Smooth muscle cell (in vitro differentiated cells): ENCODE data around the gene MALSU1. TPM values are rescaled to one million over a fixed set of nuclear protein-coding genes. Genes with fewer than 3 reads are reported as not detected.
"Not testable (repeated sequence)": the region's sequence is repeated elsewhere in the genome, so short reads cannot be mapped to it uniquely, and the experiment has no call there.

Experiments
- DNase-seq: peaks from one replicate; lab custom pipeline; 2025; ENCODE audit not compliant: unreplicated experiment; lab: John Stamatoyannopoulos, UW
- H2AFZ ChIP-seq: fragments of 200-600 bp; sonication (generic); 2 replicates; pipeline ENCODE4 v1.6.0; 2016; ENCODE audit warnings: antibody characterized with exemption, low read depth, mild to moderate bottlenecking
- H3F3A ChIP-seq: fragments of 200-600 bp; sonication (generic); 2 replicates; pipeline ENCODE4 v1.6.0; 2017; ENCODE audit warnings: antibody characterized with exemption, low read depth
- H3K27ac ChIP-seq: fragments of 200-600 bp; sonication (generic); 2 replicates; pipeline ENCODE4 v1.5.1; 2016; ENCODE audit warnings: low read depth, mild to moderate bottlenecking
- H3K27me3 ChIP-seq: fragments of 200-600 bp; sonication (generic); 2 replicates; pipeline ENCODE4 v1.6.1; 2016; ENCODE audit warnings: low read depth, mild to moderate bottlenecking
- H3K36me3 ChIP-seq: fragments of 200-600 bp; sonication (generic); 2 replicates; pipeline ENCODE4 v1.5.1; 2016; ENCODE audit warnings: low read depth
- H3K4me1 ChIP-seq: fragments of 200-600 bp; sonication (generic); 2 replicates; pipeline ENCODE4 v1.5.1; 2016; ENCODE audit warnings: low read depth
- H3K4me2 ChIP-seq: fragments of 200-600 bp; sonication (generic); 2 replicates; pipeline ENCODE4 v1.6.0; 2016; ENCODE audit warnings: mild to moderate bottlenecking
- H3K4me3 ChIP-seq: fragments of 200-600 bp; sonication (generic); 2 replicates; pipeline ENCODE4 v1.5.1; 2016; ENCODE audit warnings: mild to moderate bottlenecking
- H3K79me2 ChIP-seq: fragments of 200-600 bp; sonication (generic); 2 replicates; pipeline ENCODE4 v1.6.0; 2016; ENCODE audit warnings: low read depth, mild to moderate bottlenecking
- H3K9ac ChIP-seq: fragments of 200-600 bp; sonication (generic); 2 replicates; pipeline ENCODE4 v1.6.0; 2016; ENCODE audit warnings: low read depth
- H3K9me3 ChIP-seq: fragments of 200-600 bp; sonication (generic); replicated peaks from 2 replicates; pipeline ENCODE4 v1.5.1; 2016; ENCODE audit warnings: low read depth
- H4K20me1 ChIP-seq: fragments of 200-600 bp; sonication (generic); 2 replicates; pipeline ENCODE4 v1.6.0; 2016; ENCODE audit warnings: low read depth
- CTCF ChIP-seq: fragments of 200-600 bp; sonication (generic); IDR thresholded peaks from 2 replicates; pipeline ENCODE4 v1.5.1; 2017; ENCODE audit warnings: borderline replicate concordance, mild to moderate bottlenecking, antibody characterized with exemption; ENCODE audit not compliant: insufficient read depth, poor library complexity, severe bottlenecking
- WGBS: methylation state at CpG from one replicate; pipeline ENCODE4 v1.1.7; 2016; ENCODE audit warnings: low lambda C conversion rate; 5-methylcytosine and 5-hydroxymethylcytosine counted together
- polyA plus RNA-seq: library from polyadenylated mRNA; unstranded; fragments of >200 nt; fragmentation: Nextera tagmentation; extraction: Ambion mirVana; gene quantifications from 2 replicates; pipeline ENCODE4 v1.2.1, GENCODE V29; 2016
- total RNA-seq: library from RNA; depleted of rRNA; stranded (reverse); fragments of >200 nt; gene quantifications from 2 replicates; pipeline ENCODE4 v1.2.3, GENCODE V29; 2014

Gene MALSU1
- total and polyA plus RNA-seq, 2 experiments from 2014 or later: 89.8 to 107 TPM

- Histone ChIP-seq H3K27me3 (no peaks in the 10 kb centered on the region), H3K4me1 (peaks cover 12% of the 10 kb centered on the region), H4K20me1 (peaks cover 7% of the 10 kb centered on the region), H3K4me2 (peak overlapping the region; percentile 99), H3K9me3 (no peaks in the 10 kb centered on the region), H3K79me2 (peaks cover 57% of the 10 kb centered on the region), H2AFZ (peak overlapping the region; percentile 100), H3K27ac (peak overlapping the region; percentile 83), H3K36me3 (no peaks in the 10 kb centered on the region), H3F3A (peaks cover 5% of the 10 kb centered on the region), H3K9ac (peak overlapping the region; percentile 94), H3K4me3 (peak overlapping the region; percentile 99)
- no peak for DNase-seq
- WGBS: 20% methylated on average over 12 of the region's 12 CpGs
- TF ChIP-seq CTCF: no peak
These were observed 696 bp downstream of the MALSU1 start for GRCh38 chr7:23299770-23300300.

- no peak for TF ChIP-seq CTCF
- H3K4me1 ChIP-seq: no peaks in the 10 kb centered on the region
- 100% methylated on average over 2 of the region's 2 CpGs for WGBS
- no peak overlapping the region for H3K27ac ChIP-seq
- peaks cover 21% of the 10 kb centered on the region for H3K36me3 ChIP-seq
- H3K79me2 ChIP-seq: peaks cover 53% of the 10 kb centered on the region
- DNase-seq: no peak
- H3K4me2 ChIP-seq: no peak overlapping the region
- peaks cover 41% of the 10 kb centered on the region for H4K20me1 ChIP-seq
- no peaks in the 10 kb centered on the region for H3K27me3 ChIP-seq
- no peaks in the 10 kb centered on the region for H3K9me3 ChIP-seq
- H3K4me3 ChIP-seq: no peak overlapping the region
- H3F3A ChIP-seq: peaks cover 10% of the 10 kb centered on the region
- no peak overlapping the region for H2AFZ ChIP-seq
- no peak overlapping the region for H3K9ac ChIP-seq
These were observed 7.9 kb downstream of the MALSU1 start for GRCh38 chr7:23306936-23307521.

- no peak for DNase-seq
- no peaks in the 10 kb centered on the region for H3K4me1 ChIP-seq
- no peak overlapping the region for H2AFZ ChIP-seq
- H3K27me3 ChIP-seq: no peaks in the 10 kb centered on the region
- H3K4me2 ChIP-seq: no peak overlapping the region
- WGBS: 95% methylated on average over 6 of the region's 6 CpGs
- no peak for TF ChIP-seq CTCF
- peaks cover 36% of the 10 kb centered on the region for H3K79me2 ChIP-seq
- H3K9ac ChIP-seq: no peak overlapping the region
- H3K36me3 ChIP-seq: peaks cover 27% of the 10 kb centered on the region
- H3K27ac ChIP-seq: no peak overlapping the region
- H3F3A ChIP-seq: peaks cover 10% of the 10 kb centered on the region
- H4K20me1 ChIP-seq: peaks cover 34% of the 10 kb centered on the region
- H3K4me3 ChIP-seq: no peak overlapping the region
- no peaks in the 10 kb centered on the region for H3K9me3 ChIP-seq
These were observed 9.6 kb downstream of the MALSU1 start for GRCh38 chr7:23308754-23309153.

DNA sequence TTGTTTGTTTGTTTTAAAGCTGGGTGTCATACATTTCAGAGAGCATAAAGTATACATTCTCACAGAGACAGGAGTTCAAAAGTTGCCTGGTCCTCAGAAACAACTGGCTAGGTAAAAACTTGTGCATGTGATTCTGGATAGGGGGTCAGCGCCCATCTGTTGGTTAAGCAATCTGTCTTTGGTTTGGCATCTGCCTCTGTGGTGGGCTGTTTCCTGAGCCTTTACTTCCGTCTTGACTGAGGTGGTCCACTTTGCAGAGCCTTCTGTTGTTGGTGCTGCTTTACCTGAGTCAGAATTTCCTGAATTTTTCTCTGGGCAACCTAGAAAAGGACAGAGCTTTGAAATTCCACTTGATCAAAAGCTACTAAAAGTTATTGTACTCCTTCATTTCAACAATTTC lies 13.0 kb downstream of the MALSU1 start:
- not testable (repeated sequence) for H3K4me2 ChIP-seq, H3K4me3 ChIP-seq, H3K27ac ChIP-seq, H3K79me2 ChIP-seq, H3K9me3 ChIP-seq, H3K9ac ChIP-seq, H3K4me1 ChIP-seq, H3K27me3 ChIP-seq, H2AFZ ChIP-seq, DNase-seq
- peaks cover 10% of the 10 kb centered on the region for H3F3A ChIP-seq
- WGBS: 97% methylated on average over 2 of the region's 2 CpGs
- H4K20me1 ChIP-seq: peaks cover 17% of the 10 kb centered on the region
- peaks cover 27% of the 10 kb centered on the region for H3K36me3 ChIP-seq
